ENCODE measurements around the gene CHN1.

The CHN1 gene

GRCh38 chr2:174870787-174871186 lies 134.4 kb downstream of the CHN1 start:
- no peak for DNase-seq (ENCODE audit: low read depth)

GRCh38 chr2:174868878-174869277 lies 136.3 kb downstream of the CHN1 start:
- DNase-seq (ENCODE audit: low read depth), result no peak

DNA sequence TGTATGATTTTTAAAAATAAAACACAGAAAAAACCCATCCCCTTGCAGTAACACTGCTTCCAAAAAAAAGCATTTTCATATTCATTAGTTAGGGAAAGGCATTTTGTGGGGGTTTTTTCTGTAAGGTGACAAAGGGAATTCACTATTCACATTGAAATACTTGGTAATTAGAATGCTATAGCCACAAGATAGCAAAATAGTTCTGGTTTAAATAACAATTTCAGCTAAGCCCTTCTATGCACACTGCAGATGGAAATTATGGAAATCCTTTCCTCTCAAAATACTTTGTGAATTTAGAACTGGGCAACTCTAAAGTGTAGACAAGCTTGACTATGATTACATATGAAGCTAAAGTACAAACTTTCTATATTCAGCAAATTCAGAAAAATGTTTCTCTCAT lies 138.8 kb downstream of the CHN1 start:
- DNase-seq (ENCODE audit: low read depth), result no peak

GRCh38 chr2:174863183-174863582 lies 142.0 kb downstream of the CHN1 start:
- DNase-seq (ENCODE audit: low read depth), result no peak

DNA sequence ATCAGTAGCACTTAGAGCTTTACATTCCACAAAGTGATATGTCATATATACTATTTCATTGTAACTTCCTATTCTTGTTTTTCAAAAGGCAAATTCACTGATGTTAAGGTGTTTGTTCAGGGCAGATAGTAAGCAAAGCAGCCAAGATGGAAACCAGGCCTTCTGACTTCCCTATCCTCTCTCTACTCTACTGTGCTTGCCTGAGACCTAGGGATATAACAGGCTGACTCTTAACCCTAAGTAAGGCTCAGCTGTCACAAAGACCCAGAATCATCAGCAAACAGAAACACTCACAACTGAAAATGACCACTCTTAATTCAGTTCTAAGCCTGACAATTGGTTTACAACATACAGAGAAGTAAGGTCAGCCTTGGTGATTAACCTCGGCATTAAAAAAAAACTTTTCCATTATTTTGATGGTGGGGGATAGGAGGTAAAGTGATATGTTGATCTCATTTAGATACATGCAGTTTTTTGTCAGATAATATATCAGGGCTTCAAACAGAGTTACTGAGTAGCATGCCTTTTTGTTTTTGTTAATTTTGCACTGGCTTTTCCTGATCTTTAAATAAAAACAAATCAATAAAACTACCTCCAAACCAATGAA lies 145.5 kb downstream of the CHN1 start:
- no peak for DNase-seq (ENCODE audit: low read depth)

DNA sequence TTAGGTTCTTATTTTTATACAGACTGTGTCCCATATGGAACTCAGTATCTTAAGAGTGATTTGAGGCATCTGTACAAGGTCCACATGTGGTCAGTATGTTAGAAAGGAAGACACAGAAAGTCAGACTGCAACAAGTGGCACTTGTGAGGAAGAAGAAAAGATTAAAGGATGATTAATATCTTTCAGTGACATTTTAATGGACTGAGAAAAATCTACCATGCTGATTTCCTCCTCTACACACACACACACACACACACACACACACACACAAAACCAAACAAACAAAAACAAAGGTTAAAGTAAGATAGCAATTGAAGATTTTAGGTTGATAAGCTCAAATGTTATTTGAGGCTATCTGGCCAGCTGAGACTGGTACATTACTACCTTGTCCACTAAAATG lies 146.4 kb downstream of the CHN1 start:
- no peak for DNase-seq (ENCODE audit: low read depth)

GRCh38 chr2:174856447-174856846 lies 148.7 kb downstream of the CHN1 start:
- no peak for DNase-seq (ENCODE audit: low read depth)

GRCh38 chr2:174846941-174847938 lies 157.9 kb downstream of the CHN1 start:
- DNase-seq (ENCODE audit: low read depth), result no peak

DNA sequence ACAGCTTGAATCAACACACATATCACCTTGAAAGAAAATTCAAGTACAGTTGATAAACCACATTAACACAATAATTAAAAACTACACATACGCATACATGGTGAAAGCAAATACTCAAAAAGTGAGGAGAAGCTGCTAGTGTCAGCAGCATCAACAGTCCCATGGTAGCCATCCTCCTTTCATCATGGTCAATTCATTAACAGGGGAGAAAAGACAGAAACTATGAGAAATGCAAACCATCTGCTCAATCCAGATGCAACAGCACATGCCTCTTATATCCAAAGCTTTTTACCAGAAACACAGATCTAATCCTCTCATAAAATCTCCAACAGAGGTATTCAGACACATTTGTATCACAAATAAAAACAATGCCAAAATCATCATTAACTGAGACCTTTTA lies 159.0 kb downstream of the CHN1 start:
- DNase-seq (ENCODE audit: low read depth), result no peak

DNA sequence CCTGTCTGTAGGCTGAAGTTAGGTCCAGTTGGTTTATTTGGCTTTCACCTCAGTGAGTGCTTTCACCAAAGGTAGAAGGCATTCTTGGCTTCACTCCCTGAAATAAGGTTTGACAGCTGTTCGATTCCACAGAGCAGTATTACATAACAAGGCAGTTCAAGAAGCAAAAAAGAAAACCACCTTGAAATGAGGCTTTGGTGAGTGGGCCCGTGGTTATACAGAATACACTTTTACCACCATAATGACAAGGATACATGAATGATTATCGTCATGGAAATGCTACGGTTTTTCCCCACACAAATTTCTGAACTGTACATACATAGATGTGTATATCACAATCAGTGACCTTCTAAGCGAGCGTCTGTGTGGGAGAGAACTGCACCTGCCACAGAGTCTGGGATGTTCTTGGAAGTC lies 160.9 kb downstream of the CHN1 start:
- DNase-seq (ENCODE audit: low read depth), result no peak

DNA sequence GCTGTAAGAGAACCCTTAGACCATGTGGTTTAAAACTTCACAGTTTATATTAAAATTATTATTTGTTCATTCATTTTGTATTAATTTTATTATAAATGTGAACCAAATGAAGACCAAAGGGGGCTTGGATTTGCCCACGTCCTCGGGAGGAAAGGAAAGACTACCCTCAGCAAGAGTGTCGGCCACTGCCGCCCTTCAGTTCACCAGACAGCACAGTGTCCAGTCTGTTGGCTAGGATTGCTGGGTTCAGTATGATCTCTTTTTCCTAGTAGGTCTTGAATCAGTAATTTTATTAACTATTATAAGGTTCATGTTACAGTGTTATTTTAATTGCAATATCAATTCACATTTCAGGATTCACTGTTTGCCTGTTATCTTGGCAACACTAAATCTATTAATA lies 162.7 kb downstream of the CHN1 start:
- no peak for DNase-seq (ENCODE audit: low read depth)

GRCh38 chr2:174841936-174842335 lies 163.2 kb downstream of the CHN1 start:
- DNase-seq (ENCODE audit: low read depth), result no peak

GRCh38 chr2:174841350-174841749 lies 163.8 kb downstream of the CHN1 start:
- no peak for DNase-seq (ENCODE audit: low read depth)

- DNase-seq (ENCODE audit: low read depth), result no peak
Measured at GRCh38 chr2:174840436-174840835, 164.7 kb downstream of the CHN1 start.

DNA sequence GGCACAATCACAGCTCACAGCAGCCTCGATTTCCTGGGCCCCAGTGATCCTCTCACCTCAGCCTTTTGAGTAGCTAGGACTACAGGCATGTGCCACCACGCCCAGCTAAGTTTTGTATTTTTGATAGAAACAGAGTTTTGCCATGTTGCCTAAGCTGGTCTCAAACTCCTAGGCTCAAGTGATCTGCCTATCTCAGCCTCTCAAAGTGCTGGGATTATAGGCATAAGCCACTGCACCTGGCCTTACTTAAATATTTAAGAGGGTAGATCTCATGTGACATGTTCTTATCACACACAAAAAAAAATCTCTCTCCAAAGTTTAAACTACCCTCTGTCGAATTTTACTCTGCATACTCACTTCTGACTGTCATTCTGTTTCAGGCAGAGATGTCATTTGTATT lies 165.5 kb downstream of the CHN1 start:
- DNase-seq (ENCODE audit: low read depth), result no peak

DNA sequence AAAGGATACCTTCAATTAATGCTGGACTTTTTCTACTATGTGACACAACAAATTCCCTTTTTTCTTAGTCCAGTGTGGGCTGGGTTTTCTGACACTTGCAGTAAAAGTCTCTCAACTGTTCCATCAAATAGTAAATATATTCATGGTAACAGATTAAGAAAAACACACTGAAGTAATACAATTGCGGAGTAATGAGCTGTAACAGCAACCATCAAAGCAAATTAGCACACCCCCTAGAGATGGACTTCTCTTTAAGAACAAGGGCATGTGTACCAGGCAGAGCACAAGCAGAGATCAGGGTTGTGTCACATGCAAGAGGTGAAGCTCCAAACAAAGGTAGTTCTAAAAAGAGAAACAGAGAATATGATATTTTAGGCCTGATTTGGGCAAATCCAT lies 168.2 kb downstream of the CHN1 start:
- DNase-seq (ENCODE audit: low read depth), result no peak

GRCh38 chr2:174836377-174836994 lies 168.7 kb downstream of the CHN1 start:
- DNase-seq (ENCODE audit: low read depth), result no peak

DNA sequence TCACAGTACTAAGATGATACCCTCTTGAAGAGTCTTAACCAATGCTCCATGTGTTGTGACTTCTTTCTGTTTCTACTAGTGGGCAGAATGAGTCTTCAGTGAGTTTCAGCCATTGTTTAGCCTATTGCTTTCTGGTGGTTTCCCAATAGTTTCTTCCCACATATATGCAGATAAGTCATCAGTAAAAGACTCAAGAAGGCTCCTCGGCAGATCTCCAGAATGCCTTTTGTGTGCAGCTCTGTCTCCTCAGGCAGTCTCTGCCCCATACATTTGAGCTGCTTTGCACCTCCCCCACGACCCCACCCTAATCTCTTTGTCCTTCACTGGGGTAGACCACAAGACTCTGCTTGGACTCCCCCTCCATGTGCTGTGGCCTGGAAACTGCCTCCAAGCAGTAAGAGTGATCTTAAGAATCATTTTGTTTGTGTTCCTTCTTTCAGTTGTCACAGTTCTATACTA lies 169.4 kb downstream of the CHN1 start:
- peak; percentile 4 for DNase-seq (ENCODE audit: low read depth)

GRCh38 chr2:174833737-174834136 lies 171.4 kb downstream of the CHN1 start:
- DNase-seq (ENCODE audit: low read depth), result no peak

GRCh38 chr2:174830561-174830960 lies 174.6 kb downstream of the CHN1 start:
- DNase-seq (ENCODE audit: low read depth), result no peak

- DNase-seq (ENCODE audit: low read depth), result no peak
Measured at GRCh38 chr2:174829550-174829949, 175.6 kb downstream of the CHN1 start.

DNA sequence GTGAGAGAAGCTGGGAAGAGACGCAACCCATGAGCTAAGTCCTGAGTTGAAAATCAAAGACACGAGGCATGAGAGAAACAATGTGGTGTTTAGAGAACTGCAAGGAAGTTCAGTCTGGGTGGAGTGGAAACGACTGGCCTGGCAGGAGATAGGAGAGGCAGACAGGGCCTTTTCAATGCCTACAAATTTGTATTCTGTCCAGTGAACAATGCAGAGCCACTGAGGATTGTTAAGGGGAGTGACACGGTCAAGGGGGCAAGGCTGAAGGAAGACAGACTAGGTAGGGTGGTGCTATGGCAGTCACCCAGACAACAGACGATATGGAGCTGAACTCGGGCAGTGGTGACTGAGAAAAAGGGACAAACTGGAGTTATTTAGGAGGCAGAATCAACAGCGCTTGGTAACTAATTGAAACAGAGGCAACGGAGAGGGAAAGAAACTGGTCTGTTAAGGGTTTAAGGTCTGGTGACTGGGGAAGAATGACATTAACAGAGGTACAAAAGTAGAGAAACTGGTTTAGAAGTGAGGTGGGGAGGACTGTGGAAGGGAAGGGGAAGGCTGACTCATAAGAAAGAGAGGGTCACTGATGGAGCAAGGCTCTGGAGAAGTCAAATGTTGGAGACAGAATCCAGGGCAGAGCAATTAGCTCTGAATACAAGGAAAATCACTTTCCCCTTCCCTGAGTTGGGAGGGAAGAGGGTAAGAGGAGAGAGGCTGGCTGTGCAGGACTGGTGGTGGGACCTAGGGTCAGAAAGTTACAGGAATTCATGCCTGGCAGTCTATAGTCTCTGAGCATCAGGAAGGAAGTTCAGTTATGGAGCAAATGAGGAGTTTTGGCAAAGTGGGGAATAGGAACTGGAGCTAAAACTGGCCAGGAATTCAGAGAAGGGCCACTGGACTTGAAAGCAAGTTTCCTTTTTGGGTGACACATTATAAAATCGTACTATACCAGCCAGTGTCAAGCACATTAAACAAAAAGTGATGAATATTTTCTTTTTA lies 177.5 kb downstream of the CHN1 start:
- DNase-seq (ENCODE audit: low read depth), result no peak
